ENCODE measurements around the gene MBP.

- TF ChIP-seq CTCF (conservative IDR thresholded peaks at IDR 0.05; ENCODE audit: low read length) (no peak), EZH2phosphoT487 (IDR thresholded peaks at IDR 0.05; ENCODE audit: borderline replicate concordance, low read depth, low read length) (no peak)
Measured at GRCh38 chr18:77084688-77085035, 47.9 kb downstream of the MBP start.

Measured in OCI-LY7 (cell line).